Activated CD4-positive, alpha-beta T cell treated with anti-CD3 and anti-CD28 coated beads for 36 hours (primary cell): ENCODE data around the gene LZTS3. TPM values are rescaled to one million over a fixed set of nuclear protein-coding genes. Genes with fewer than 3 reads are reported as not detected.

Experiments used
- ATAC-seq: fragments of 200-7000 bp; cut with Tn5 transposase; one replicate; pipeline ENCODE4 v1.10.0; 2021; ENCODE audit warnings: mild to moderate bottlenecking, moderate library complexity
- CTCF ChIA-PET: fragments of 350-600 bp; sonication (Branson Sonifier 250); formaldehyde crosslinking; loops from one replicate; lab custom pipeline; 2021; ENCODE audit warnings: antibody characterized with exemption; lab: Charles Lee
- POLR2A ChIA-PET: fragments of 350-600 bp; sonication (Branson Sonifier 250); formaldehyde crosslinking; loops from one replicate; lab custom pipeline; 2021; ENCODE audit warnings: antibody characterized with exemption, inconsistent platforms; lab: Charles Lee
- DNase-seq: peaks from one replicate; pipeline ENCODE4 v3.0.0-alpha.2; 2020
- H3K27ac Mint-ChIP-seq: one replicate; pipeline ENCODE4 v1.8.0; 2021; ENCODE audit warnings: mixed read lengths
- H3K27me3 Mint-ChIP-seq: one replicate; pipeline ENCODE4 v1.8.0; 2021; ENCODE audit warnings: mixed read lengths
- H3K36me3 Mint-ChIP-seq: one replicate; pipeline ENCODE4 v1.8.0; 2021; ENCODE audit warnings: low read depth, mixed read lengths
- H3K4me1 Mint-ChIP-seq: one replicate; pipeline ENCODE4 v1.8.0; 2021; ENCODE audit warnings: mixed read lengths
- H3K4me3 Mint-ChIP-seq: one replicate; pipeline ENCODE4 v1.8.0; 2021; ENCODE audit warnings: mild to moderate bottlenecking, moderate library complexity, mixed read lengths
- H3K9me3 Mint-ChIP-seq: one replicate; pipeline ENCODE4 v1.8.0; 2021; ENCODE audit warnings: low read depth, mixed read lengths
- intact Hi-C, 2 experiments: fragments of 100-400 bp; cut with DNase I in 1 of 2; cut with micrococcal nuclease in 1 of 2; formaldehyde crosslinking; loops; one replicate each; pipeline versions ENCODE4 v1.14.2 to v1.15.1; 2022 to 2024; cut with DNase I, micrococcal nuclease
- total RNA-seq, 2 experiments: library from RNA; stranded (reverse); gene quantifications; one replicate each; pipeline ENCODE4 v1.2.3, GENCODE V29; 2021

The LZTS3 gene
- total RNA-seq, 2 experiments from 2014 or later = 0.87 to 0.88 TPM

DNA sequence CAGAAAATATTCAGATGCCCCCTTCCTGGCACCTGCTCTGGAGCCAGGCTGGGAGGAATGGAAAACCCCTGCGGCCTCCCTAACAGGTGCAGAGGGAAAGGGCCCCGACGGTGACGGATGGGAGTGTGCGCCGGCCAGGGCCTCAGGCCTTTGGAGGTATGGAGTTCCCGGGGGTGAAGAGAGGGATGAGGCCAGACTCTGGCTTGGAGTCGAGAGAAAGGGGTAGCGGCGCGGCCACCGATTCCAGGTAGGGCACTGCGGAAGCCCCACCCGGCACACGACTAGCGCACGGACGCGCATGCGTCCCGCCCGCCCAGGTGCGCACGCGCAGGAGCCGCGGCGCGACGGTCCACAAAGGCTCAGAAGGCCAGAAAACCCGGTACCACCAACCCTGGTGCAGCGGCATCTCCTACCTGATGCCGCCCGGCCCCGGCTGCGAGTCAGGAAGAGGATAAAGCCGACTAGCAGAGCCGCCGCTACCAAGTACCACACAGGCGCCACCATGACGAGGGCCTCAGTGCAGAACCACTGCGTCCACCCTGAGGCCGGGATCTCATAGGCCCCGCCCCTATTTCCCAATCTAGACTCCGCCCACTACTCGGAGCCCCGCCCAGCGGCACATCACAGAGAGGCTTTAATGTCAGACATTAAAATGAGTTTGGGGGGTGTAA, 30.9 kb upstream of the LZTS3 start, which contains the start of gene DDRGK1:
TSS of gene DDRGK1 (minus strand) at position 559 of the 671 bp plus-strand sequence. CDS start at position 504, 55 bp downstream.
- Mint-ChIP-seq H3K9me3 (no peaks in the 10 kb centered on the region), H3K27ac (peak within 1 kb of the TSS; percentile 98), H3K27me3 (no peaks in the 10 kb centered on the region), H3K4me3 (peak within 1 kb of the TSS; percentile 92), H3K36me3 (peaks cover 25% of the 10 kb centered on the region), H3K4me1 (peaks cover 12% of the 10 kb centered on the region)
- peak; percentile 94 for DNase-seq
- peak; percentile 91 for ATAC-seq
- intact Hi-C loops = loop anchor here (1.0 to 5.0 kb wide), 8 partner anchors 31 to 563 kb away; partner anchors contain the start of genes FASTKD5 (in 2 of the 2), MRPS26 (in 2 of the 2), UBOX5 (in 2 of the 2) and ADISSP (in 1 of the 2)
- ChIA-PET POLR2A (no interaction called here), CTCF (no interaction called here)

DNA sequence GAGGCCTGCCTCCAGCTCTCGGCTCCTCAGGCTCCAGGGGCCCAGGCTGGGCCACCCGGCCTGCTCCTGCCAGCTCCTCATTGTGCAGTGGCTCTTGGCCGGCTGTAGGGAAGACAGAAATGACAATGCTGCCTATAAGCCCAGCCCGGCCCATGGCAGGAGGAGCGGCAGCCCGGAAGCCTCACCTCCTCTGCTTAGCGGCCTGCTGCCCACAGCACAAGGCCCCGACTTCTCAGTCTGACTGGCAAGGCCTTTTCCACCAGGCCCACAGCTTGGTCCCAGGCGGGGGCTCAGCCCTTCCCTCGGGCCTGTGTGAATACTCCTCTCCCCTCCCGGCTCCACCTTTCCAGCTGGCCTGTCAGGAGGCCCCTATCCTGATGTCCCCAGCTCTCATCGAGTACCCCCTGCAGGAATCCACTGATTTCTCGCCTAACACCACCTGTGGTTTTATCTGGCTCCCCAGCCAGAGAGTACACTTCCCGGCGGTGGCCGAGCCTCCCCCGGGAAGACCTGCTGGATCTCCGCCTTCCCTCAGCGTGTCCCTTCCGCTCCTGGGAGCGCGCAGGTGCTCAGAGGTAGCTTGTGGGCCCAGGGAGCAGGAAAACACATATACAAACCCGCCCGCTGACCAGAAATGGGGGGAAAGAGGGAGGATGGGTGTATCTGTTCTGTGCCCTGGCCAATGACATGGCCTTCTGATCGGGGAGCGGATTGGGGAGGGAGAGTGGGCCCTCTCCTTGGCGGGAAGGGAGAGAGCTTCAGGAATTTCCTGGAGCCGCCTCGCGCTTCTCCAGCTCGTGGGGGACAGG, 30.2 kb upstream of the LZTS3 start:
- intact Hi-C loops = loop anchor here (1.0 to 5.0 kb wide), 8 partner anchors 30 to 564 kb away; partner anchors contain the start of genes FASTKD5 (in 2 of the 2), MRPS26 (in 2 of the 2), UBOX5 (in 2 of the 2) and ADISSP (in 1 of the 2)
- ATAC-seq (peak; percentile 27), DNase-seq (peak; percentile 59)
- Mint-ChIP-seq H3K27me3 (no peaks in the 10 kb centered on the region), H3K36me3 (peaks cover 32% of the 10 kb centered on the region), H3K9me3 (no peaks in the 10 kb centered on the region), H3K4me1 (peaks cover 7% of the 10 kb centered on the region), H3K27ac (peak overlapping the region; percentile 98), H3K4me3 (peak overlapping the region; percentile 92)
- POLR2A ChIA-PET = no interaction called here
- CTCF ChIA-PET = interaction anchor here (0.7 to 1.4 kb wide), 2 partner anchors 50 to 145 kb away, joined by 3 read pairs; no protein-coding TSS in a partner anchor

DNA sequence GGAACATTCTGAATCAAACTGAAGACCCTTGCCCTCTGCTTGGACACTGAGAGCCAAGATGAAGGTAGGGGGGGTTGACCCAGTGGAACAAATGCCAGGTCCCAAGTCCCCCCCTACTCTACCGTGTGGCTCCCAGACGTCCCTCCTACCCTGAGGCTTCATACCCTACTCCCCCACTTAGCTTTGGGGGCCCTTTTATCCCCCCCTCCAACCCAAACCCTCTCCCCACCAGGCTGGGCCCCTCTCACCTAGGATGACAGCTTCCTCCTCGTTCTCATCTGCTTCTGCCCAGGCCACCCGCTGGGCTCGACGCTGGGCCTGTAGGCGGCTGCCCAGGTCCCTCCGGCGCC, 29.6 kb upstream of the LZTS3 start:
- peak overlapping the region; percentile 92 for H3K4me3 Mint-ChIP-seq
- peak overlapping the region; percentile 98 for H3K27ac Mint-ChIP-seq
- POLR2A ChIA-PET = no interaction called here
- no peaks in the 10 kb centered on the region for H3K9me3 Mint-ChIP-seq
- intact Hi-C loops = loop anchor here (5.0 kb wide), 3 partner anchors 46 to 331 kb away; partner anchors contain the start of genes FASTKD5 (in 1 of the 2), MRPS26 (in 1 of the 2), PTPRA (in 1 of the 2) and UBOX5 (in 1 of the 2)
- H3K4me1 Mint-ChIP-seq = peaks cover 7% of the 10 kb centered on the region
- ATAC-seq (no peak), DNase-seq (no peak)
- peaks cover 33% of the 10 kb centered on the region for H3K36me3 Mint-ChIP-seq
- CTCF ChIA-PET = interaction anchor here (0.6 to 1.4 kb wide), 4 partner anchors 50 to 566 kb away, joined by 3 read pairs; no protein-coding TSS in a partner anchor
- no peaks in the 10 kb centered on the region for H3K27me3 Mint-ChIP-seq

DNA sequence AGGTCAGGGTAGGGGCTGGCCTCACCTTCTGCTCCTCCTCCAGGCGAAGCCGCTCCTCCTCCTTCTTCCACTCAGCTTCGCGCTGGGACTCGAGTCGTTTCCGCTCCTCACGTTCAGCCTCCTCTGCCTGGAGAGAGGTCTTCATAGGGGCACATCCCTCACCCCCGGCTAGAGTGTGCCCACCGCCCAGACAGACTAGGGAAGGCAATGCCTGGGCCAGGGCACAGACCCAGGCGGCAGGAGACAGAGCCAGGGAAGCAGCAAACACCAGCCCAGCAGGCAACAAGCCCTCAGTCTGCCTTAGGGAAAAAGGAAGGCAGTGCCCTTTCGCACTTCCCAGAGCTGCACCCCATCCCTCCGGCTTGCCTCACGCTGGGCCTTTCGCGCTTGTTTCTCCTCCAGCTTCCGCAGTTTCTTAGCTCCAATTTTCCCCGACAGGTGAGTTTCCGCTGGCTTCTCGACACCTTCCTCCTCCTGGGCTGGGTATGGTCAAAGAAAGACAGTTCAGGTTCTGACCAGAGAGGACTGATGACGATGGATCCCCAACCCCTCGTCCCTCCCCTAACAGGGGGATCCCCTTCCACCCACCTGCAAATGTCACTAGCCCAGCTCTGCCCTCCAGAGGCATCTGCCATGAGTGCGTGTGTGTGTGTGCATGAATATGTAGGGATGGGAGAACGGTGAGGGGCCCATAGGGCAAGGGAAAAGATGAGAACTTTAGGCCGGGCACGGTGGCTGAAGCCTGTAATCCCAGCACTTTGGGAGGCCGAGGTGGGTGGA, 26.8 kb upstream of the LZTS3 start:
- ATAC-seq = no peak
- CTCF ChIA-PET = no interaction called here
- Mint-ChIP-seq H3K36me3 (peaks cover 50% of the 10 kb centered on the region), H3K4me3 (no peak overlapping the region), H3K9me3 (no peaks in the 10 kb centered on the region), H3K27ac (no peak overlapping the region), H3K27me3 (no peaks in the 10 kb centered on the region), H3K4me1 (peaks cover 16% of the 10 kb centered on the region)
- DNase-seq = peak; percentile 43
- intact Hi-C loops = loop anchor here (5.0 kb wide), 3 partner anchors 43 to 328 kb away; partner anchors contain the start of genes FASTKD5 (in 1 of the 2), MRPS26 (in 1 of the 2), PTPRA (in 1 of the 2) and UBOX5 (in 1 of the 2)
- POLR2A ChIA-PET = interaction anchor here (0.6 kb wide), 1 partner anchor 490 kb away, joined by 3 read pairs; no protein-coding TSS in a partner anchor

DNA sequence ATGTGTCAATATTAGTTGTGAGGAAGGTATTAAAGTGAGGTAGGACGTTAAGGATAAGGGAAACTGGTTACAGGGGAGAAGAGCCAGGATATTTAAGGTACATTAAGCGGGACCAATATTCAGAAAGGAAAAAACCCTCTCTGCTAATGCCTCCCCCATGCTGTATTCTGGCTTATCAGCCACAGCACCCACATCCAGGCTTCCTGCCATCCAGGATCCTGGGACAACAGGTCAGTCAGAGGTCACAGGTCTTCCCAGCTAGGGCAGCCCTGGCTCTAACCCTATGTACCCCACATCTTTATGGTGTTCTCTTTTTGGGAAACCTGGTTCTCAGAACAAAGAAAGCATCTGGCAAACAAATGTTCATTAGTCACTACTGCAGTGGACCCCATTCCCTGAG, 25.9 kb upstream of the LZTS3 start:
- ATAC-seq = no peak
- H3K27ac Mint-ChIP-seq = no peak overlapping the region
- CTCF ChIA-PET = no interaction called here

DNA sequence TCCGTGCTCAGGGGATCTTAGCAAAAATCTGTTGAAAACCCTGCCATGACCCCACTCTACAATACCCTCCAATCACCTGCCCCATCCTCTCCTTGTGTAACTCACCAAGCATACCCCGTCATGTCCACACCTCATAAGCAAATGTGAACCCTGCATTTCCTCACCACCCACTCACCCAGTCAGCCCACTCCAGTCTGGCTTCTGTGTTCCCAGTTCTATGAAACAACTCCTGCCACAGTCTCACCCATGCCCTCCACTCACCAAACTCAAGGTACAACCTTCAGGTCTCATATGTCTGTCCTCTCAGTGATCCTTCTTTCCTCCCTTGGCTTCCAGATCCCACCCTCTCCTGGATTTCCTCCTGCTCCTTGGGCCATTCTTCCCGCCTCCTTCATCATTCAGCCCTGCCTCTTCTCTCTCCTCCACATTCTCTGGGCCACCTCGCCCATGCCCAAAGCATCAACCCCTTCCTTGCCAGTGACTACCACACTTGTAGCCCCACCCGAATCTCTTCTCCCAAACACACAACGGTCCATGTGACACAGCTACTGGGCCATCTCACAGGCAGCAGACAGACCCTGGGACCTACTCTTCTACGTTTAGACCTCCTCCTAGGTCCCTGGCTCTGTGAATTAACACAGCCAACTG, 22.4 kb upstream of the LZTS3 start:
- H3K27ac Mint-ChIP-seq = peak overlapping the region; percentile 29
- peaks cover 18% of the 10 kb centered on the region for H3K4me1 Mint-ChIP-seq
- no peaks in the 10 kb centered on the region for H3K9me3 Mint-ChIP-seq
- no peaks in the 10 kb centered on the region for H3K27me3 Mint-ChIP-seq
- peaks cover 64% of the 10 kb centered on the region for H3K36me3 Mint-ChIP-seq
- DNase-seq (no peak), ATAC-seq (no peak)
- ChIA-PET POLR2A (no interaction called here), CTCF (no interaction called here)
- intact Hi-C loops = no loop called here
- H3K4me3 Mint-ChIP-seq = no peak overlapping the region

More for the DNA sequence above, 25.9 kb upstream of the LZTS3 start:
- intact Hi-C loops = no loop called here
- POLR2A ChIA-PET = no interaction called here
- Mint-ChIP-seq H3K4me3 (no peak overlapping the region), H3K27me3 (no peaks in the 10 kb centered on the region), H3K9me3 (no peaks in the 10 kb centered on the region), H3K36me3 (peaks cover 53% of the 10 kb centered on the region), H3K4me1 (peaks cover 20% of the 10 kb centered on the region)
- DNase-seq = no peak

DNA sequence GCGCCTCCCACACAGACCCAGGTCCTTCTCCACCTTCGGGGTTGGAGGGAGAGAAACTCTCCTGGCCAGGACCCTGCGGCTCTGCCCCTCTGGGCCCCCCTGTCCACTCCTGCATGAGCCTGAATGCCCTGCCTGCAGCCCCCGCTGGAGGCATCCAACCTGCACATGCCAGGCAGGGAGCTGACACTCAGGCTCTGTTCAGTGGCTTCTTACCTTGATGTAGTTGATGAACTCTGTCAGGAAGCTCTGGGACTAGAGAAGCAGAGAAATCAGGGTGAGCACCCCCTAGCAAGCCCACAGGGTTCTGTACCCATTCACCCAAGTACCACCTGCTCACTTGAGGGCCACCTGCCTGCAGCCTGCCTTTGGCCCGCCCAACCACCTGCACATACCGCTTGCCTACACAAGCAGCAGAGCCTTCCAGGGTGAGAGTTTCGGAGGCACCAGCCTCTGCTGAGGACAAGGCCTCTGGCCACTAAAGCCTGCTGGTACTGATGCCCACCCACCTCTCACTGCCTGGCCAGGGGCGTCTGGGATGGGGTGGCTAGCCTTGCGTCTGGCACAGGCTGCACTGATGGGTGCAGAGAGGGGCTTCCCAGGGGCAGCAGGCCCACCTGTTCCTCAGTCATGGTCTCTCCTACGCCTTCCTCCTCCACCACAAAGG, 21.4 kb upstream of the LZTS3 start:
- ChIA-PET POLR2A (no interaction called here), CTCF (no interaction called here)
- peaks cover 59% of the 10 kb centered on the region for H3K36me3 Mint-ChIP-seq
- intact Hi-C loops = no loop called here
- H3K4me3 Mint-ChIP-seq = no peak overlapping the region
- peaks cover 15% of the 10 kb centered on the region for H3K4me1 Mint-ChIP-seq
- peak overlapping the region; percentile 31 for H3K27ac Mint-ChIP-seq
- no peaks in the 10 kb centered on the region for H3K9me3 Mint-ChIP-seq
- ATAC-seq (peak; percentile 6), DNase-seq (no peak)
- H3K27me3 Mint-ChIP-seq = no peaks in the 10 kb centered on the region

DNA sequence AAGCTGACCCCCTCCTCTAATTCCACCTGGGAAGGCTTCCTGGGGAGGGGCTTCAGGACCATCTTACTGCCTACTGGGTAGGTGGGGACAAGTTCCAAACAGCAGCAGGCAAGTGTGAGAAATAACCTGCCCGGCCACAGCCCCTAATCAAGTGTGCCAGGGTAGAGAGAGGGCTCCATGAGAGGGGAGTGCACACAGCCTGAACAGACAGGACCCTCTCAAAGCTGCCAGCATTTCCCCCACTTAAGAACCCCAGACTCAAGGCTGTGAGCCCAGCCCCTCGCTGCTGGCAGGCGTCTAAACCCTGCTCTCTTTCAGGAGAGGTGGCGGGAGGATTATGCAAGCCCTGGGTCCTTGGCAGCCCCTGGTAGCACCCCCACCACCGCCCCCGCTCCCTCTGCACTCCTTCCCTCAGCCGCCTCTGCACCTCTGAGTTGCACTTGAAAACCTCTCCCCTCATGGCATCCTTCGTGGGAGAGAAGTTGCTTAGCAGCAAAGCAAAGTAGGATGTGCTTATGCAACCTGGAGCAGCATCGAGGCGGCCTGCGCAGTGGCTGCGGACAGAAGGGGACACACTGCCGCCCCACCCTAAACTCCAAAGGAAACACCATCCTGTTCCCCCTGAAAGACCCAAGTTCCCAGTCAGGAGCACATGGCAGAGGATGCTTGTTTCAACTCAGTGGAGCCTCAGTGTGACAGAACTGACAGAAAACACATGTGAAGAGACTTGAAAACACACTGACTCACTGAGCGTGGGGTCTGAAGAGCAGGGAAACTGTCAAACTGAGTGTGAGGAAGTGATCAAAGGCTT, 20.7 kb upstream of the LZTS3 start:
- peak; percentile 75 for ATAC-seq
- peaks cover 53% of the 10 kb centered on the region for H3K36me3 Mint-ChIP-seq
- no peaks in the 10 kb centered on the region for H3K27me3 Mint-ChIP-seq
- peaks cover 17% of the 10 kb centered on the region for H3K4me1 Mint-ChIP-seq
- no peaks in the 10 kb centered on the region for H3K9me3 Mint-ChIP-seq
- H3K27ac Mint-ChIP-seq = no peak overlapping the region
- ChIA-PET POLR2A (interaction anchor here (0.8 kb wide), 1 partner anchor 108 kb away, joined by 3 read pairs; no protein-coding TSS in a partner anchor), CTCF (no interaction called here)
- intact Hi-C loops = no loop called here
- H3K4me3 Mint-ChIP-seq = no peak overlapping the region
- DNase-seq = peak; percentile 48

DNA sequence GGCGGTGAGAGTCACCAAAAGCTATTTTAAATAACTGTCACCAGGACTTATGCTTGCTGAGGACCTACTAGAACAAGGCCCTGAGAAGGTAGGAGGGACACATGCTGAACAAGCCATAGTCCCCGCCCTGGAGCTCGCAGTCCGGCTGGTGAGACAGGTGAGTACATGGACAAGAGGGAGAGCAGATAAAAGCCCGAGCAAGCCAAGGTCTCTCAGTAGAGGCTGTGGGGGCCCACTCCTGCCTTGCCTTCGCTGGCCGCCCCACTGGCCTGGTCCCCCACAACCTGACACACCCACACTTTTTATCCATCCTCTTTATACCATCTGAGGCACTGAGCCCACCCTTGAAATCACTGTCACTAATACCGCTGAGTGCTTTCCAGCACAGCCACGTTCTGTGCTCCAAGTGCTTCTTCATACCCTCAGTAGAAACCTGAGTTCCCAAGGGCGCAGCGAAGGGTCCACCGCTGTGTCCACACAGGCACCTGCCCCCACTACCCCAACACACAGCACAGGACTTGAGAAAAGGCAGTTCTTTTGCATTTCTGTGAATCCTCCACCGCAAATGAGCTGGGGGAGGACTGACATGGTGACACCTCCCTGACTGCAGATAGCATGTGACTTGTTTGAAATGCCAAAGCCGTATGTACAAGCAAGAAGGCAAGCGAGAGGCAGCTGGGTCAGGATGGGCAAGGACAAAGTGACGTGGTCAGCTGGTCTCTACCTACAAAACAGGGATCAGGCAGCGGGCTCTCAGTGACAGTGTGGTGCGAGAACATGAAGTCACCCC, 19.1 kb upstream of the LZTS3 start:
- Mint-ChIP-seq H3K4me3 (no peak overlapping the region), H3K27me3 (no peaks in the 10 kb centered on the region), H3K36me3 (peaks cover 45% of the 10 kb centered on the region), H3K9me3 (no peaks in the 10 kb centered on the region), H3K27ac (no peak overlapping the region), H3K4me1 (peaks cover 17% of the 10 kb centered on the region)
- DNase-seq (no peak), ATAC-seq (no peak)
- CTCF ChIA-PET = no interaction called here
- POLR2A ChIA-PET = no interaction called here
- intact Hi-C loops = no loop called here
